CD4-positive, alpha-beta T cell treated with Interferon alpha-2 for 1 hour (primary cell): ENCODE data around the gene TBC1D24.
"Not testable (repeated sequence)": the region's sequence is repeated elsewhere in the genome, so short reads cannot be mapped to it uniquely, and the experiment has no call there.

Experiments used
- DNase-seq, 2 donors: peaks; one replicate each; pipeline ENCODE4 v3.0.0-alpha.2; 2020 to 2022

TBC1D24 gene

GRCh38 chr16:2518823-2519710 is 44.1 kb downstream of the TBC1D24 start:
- no peak for DNase-seq

GRCh38 chr16:2519711-2520080 is 44.8 kb downstream of the TBC1D24 start:
- DNase-seq: no peak

GRCh38 chr16:2520097-2520783 is 45.3 kb downstream of the TBC1D24 start, which contains the start of gene AMDHD2:
TSS of gene AMDHD2 (plus strand) at chr16:2520371. CDS start at chr16:2520459, 88 bp downstream.
- peak; percentile 89 to 92 for DNase-seq

- peak; percentile 81 to 86 for DNase-seq
Measured at GRCh38 chr16:2520784-2521531, 46.0 kb downstream of the TBC1D24 start.

GRCh38 chr16:2523801-2524231 is 48.9 kb downstream of the TBC1D24 start:
- DNase-seq: no peak

GRCh38 chr16:2524339-2524938 is 49.5 kb downstream of the TBC1D24 start:
- no peak for DNase-seq

- DNase-seq: no peak
Measured at GRCh38 chr16:2526135-2526534, 51.2 kb downstream of the TBC1D24 start.

- no peak for DNase-seq
Measured at GRCh38 chr16:2527071-2527783, 52.3 kb downstream of the TBC1D24 start.

- DNase-seq: no peak
Measured at GRCh38 chr16:2527784-2528100, 52.8 kb downstream of the TBC1D24 start.

GRCh38 chr16:2528161-2529060 is 53.5 kb downstream of the TBC1D24 start:
- DNase-seq: no peak

- DNase-seq: no peak
Measured at GRCh38 chr16:2529061-2529931, 54.4 kb downstream of the TBC1D24 start.

GRCh38 chr16:2529961-2530628 is 55.2 kb downstream of the TBC1D24 start:
- no peak for DNase-seq

GRCh38 chr16:2530629-2531318 is 55.8 kb downstream of the TBC1D24 start:
- no peak for DNase-seq

GRCh38 chr16:2531371-2531695 is 56.4 kb downstream of the TBC1D24 start, which contains the start of gene CEMP1:
TSS of gene CEMP1 (minus strand) at chr16:2531408. CDS start at chr16:2531073, 335 bp downstream.
- no peak for DNase-seq

GRCh38 chr16:2531696-2532493 is 57.0 kb downstream of the TBC1D24 start:
- DNase-seq: peak; percentile 97

- peak; percentile 72 to 77 for DNase-seq
Measured at GRCh38 chr16:2532494-2533141, 57.7 kb downstream of the TBC1D24 start.

GRCh38 chr16:2533142-2533755 is 58.3 kb downstream of the TBC1D24 start:
- not testable (repeated sequence) for DNase-seq
